Brain microvascular endothelial cell (primary cell): ENCODE measurements around the gene DPF1.

ENCODE experiments used
- DNase-seq: peaks from one replicate; pipeline ENCODE4 v3.0.0-alpha.2; 2020
- H3K27ac ChIP-seq: fragments of 250-450 bp; sonication (Bioruptor Pico); 2 replicates; pipeline ENCODE4 v1.5.1; 2020; ENCODE audit warnings: mild to moderate bottlenecking, moderate library complexity
- H3K27me3 ChIP-seq: fragments of 250-450 bp; sonication (Bioruptor Pico); replicated peaks from 2 replicates; pipeline ENCODE4 v1.5.1; 2020; ENCODE audit warnings: mild to moderate bottlenecking
- H3K36me3 ChIP-seq: fragments of 250-450 bp; sonication (Bioruptor Pico); replicated peaks from 2 replicates; pipeline ENCODE4 v1.5.1; 2020; ENCODE audit warnings: mild to moderate bottlenecking
- H3K4me3 ChIP-seq: 2 replicates; pipeline ENCODE4 v1.5.1; 2011; ENCODE audit warnings: low read depth, mild to moderate bottlenecking, control low read depth, low read length, moderate library complexity
- CTCF ChIP-seq: IDR thresholded peaks from 2 replicates; pipeline ENCODE4 v1.5.1; 2011; ENCODE audit warnings: low read depth, mild to moderate bottlenecking, moderate library complexity, low read length, control low read depth, inconsistent platforms; ENCODE audit errors: missing control alignments
- in situ Hi-C: cut with HindIII; loops from 2 replicates; pipeline ENCODE4 v1.10.0; 2017; ENCODE audit warnings: low sequenced_read_pairs, low pct_ligation_motif_present

DPF1 gene

GRCh38 chr19:38251564-38252051 is 27.6 kb upstream of the DPF1 start:
- Histone ChIP-seq H3K27me3 (no peaks in the 10 kb centered on the region), H3K36me3 (no peaks in the 10 kb centered on the region), H3K27ac (peak overlapping the region; percentile 11), H3K4me3 (no peak overlapping the region)
- TF ChIP-seq CTCF, result no peak
- in situ Hi-C loops, result no loop called here
- peak; percentile 20 for DNase-seq

- Histone ChIP-seq H3K4me3 (no peak overlapping the region), H3K27me3 (no peaks in the 10 kb centered on the region), H3K36me3 (no peaks in the 10 kb centered on the region), H3K27ac (peak overlapping the region; percentile 11)
- in situ Hi-C loops, result no loop called here
- DNase-seq, result peak; percentile 12
- no peak for TF ChIP-seq CTCF
These were observed 27.0 kb upstream of the DPF1 start for GRCh38 chr19:38250821-38251563.

- in situ Hi-C loops, result no loop called here
- no peak for TF ChIP-seq CTCF
- H3K27ac ChIP-seq, result no peak overlapping the region
- H3K4me3 ChIP-seq, result no peak overlapping the region
- no peaks in the 10 kb centered on the region for H3K36me3 ChIP-seq
- H3K27me3 ChIP-seq, result no peaks in the 10 kb centered on the region
- DNase-seq, result no peak
These were observed 26.4 kb upstream of the DPF1 start for GRCh38 chr19:38250428-38250820.

GRCh38 chr19:38248421-38248820 is 24.4 kb upstream of the DPF1 start:
- DNase-seq, result no peak
- no peaks in the 10 kb centered on the region for H3K36me3 ChIP-seq
- H3K27me3 ChIP-seq, result no peaks in the 10 kb centered on the region
- in situ Hi-C loops, result no loop called here
- no peak for TF ChIP-seq CTCF
- H3K4me3 ChIP-seq, result no peak overlapping the region
- H3K27ac ChIP-seq, result no peak overlapping the region

GRCh38 chr19:38247734-38248268 is 23.8 kb upstream of the DPF1 start:
- Histone ChIP-seq H3K36me3 (no peaks in the 10 kb centered on the region), H3K4me3 (no peak overlapping the region), H3K27me3 (no peaks in the 10 kb centered on the region), H3K27ac (no peak overlapping the region)
- no peak for TF ChIP-seq CTCF
- in situ Hi-C loops, result no loop called here
- DNase-seq, result no peak

GRCh38 chr19:38247126-38247525 is 23.1 kb upstream of the DPF1 start:
- Histone ChIP-seq H3K27ac (no peak overlapping the region), H3K36me3 (no peaks in the 10 kb centered on the region), H3K27me3 (no peaks in the 10 kb centered on the region), H3K4me3 (no peak overlapping the region)
- DNase-seq, result no peak
- in situ Hi-C loops, result no loop called here
- TF ChIP-seq CTCF, result no peak
